Keratinocyte (primary cell): ENCODE measurements around the gene RRAGD. TPM values are rescaled to one million over a fixed set of nuclear protein-coding genes. Genes with fewer than 3 reads are reported as not detected.

ENCODE experiments used
- DNase-seq: peaks from one replicate; pipeline ENCODE4 v3.0.0-alpha.2; 2011; ENCODE audit warnings: low read depth, missing footprints, low spot score
- FAIRE-seq: peaks from 2 replicates; lab custom pipeline; 2011; peaks lifted over from hg19 to GRCh38; lab: Jason Lieb, UNC
- H2AFZ ChIP-seq: 2 replicates; pipeline ENCODE4 v1.6.0; 2012; ENCODE audit warnings: low read length, control low read depth, inconsistent platforms; ENCODE audit not compliant: control insufficient read depth
- H3K27ac ChIP-seq: 2 replicates; pipeline ENCODE4 v1.5.1; 2011; ENCODE audit warnings: low read length; ENCODE audit not compliant: control insufficient read depth, insufficient read depth
- H3K27me3 ChIP-seq: 3 replicates; pipeline ENCODE4 v1.6.0; 2011; ENCODE audit warnings: low read length; ENCODE audit not compliant: control insufficient read depth, insufficient read depth; ENCODE audit errors: extremely low read depth
- H3K36me3 ChIP-seq, 2 experiments: 2 replicates in 1 of 2; 3 replicates in 1 of 2; pipeline ENCODE4 v1.5.1; 2011; ENCODE audit warnings: low read length in 2 of 2, mild to moderate bottlenecking in 1 of 2; ENCODE audit not compliant: control insufficient read depth in 2 of 2, insufficient read depth in 2 of 2; ENCODE audit errors: extremely low read depth in 1 of 2
- H3K4me1 ChIP-seq: 3 replicates; pipeline ENCODE4 v1.5.1; 2011; ENCODE audit warnings: low read length; ENCODE audit not compliant: control insufficient read depth, insufficient read depth; ENCODE audit errors: extremely low read depth
- H3K4me2 ChIP-seq: 3 replicates; pipeline ENCODE4 v1.6.0; 2011; ENCODE audit warnings: low read depth, low read length; ENCODE audit not compliant: control insufficient read depth, insufficient read depth; ENCODE audit errors: extremely low read depth
- H3K4me3 ChIP-seq, 3 experiments: fragments of 200-600 bp in 1 of 3; sonication (generic) in 1 of 3; 2 replicates in 2 of 3; 3 replicates in 1 of 3; pipeline ENCODE4 v1.5.1; 2011 to 2016; ENCODE audit warnings: low read length in 3 of 3, mild to moderate bottlenecking in 3 of 3, control low read depth in 2 of 3, inconsistent platforms in 1 of 3, low read depth in 1 of 3, mixed read lengths in 1 of 3, mixed run types in 1 of 3, moderate library complexity in 1 of 3; ENCODE audit not compliant: control insufficient read depth in 2 of 3, insufficient read depth in 2 of 3; ENCODE audit errors: extremely low read depth in 1 of 3
- H3K79me2 ChIP-seq: 2 replicates; pipeline ENCODE4 v1.6.0; 2012; ENCODE audit warnings: low read length; ENCODE audit not compliant: control insufficient read depth, insufficient read depth
- H3K9ac ChIP-seq: 3 replicates; pipeline ENCODE4 v1.6.0; 2011; ENCODE audit warnings: low read length; ENCODE audit not compliant: control insufficient read depth, insufficient read depth; ENCODE audit errors: extremely low read depth
- H3K9me1 ChIP-seq: 3 replicates; pipeline ENCODE4 v1.6.0; 2011; ENCODE audit warnings: low read length; ENCODE audit not compliant: control insufficient read depth, insufficient read depth; ENCODE audit errors: extremely low read depth
- H3K9me3 ChIP-seq: 2 replicates; pipeline ENCODE4 v1.5.1; 2012; ENCODE audit warnings: low read depth, low read length; ENCODE audit not compliant: control insufficient read depth
- H4K20me1 ChIP-seq: 3 replicates; pipeline ENCODE4 v1.6.0; 2011; ENCODE audit warnings: low read length; ENCODE audit not compliant: control insufficient read depth, insufficient read depth; ENCODE audit errors: extremely low read depth
- EZH2 ChIP-seq: IDR thresholded peaks from one replicate; pipeline ENCODE4 v1.6.1; 2012; ENCODE audit warnings: inconsistent platforms, mild to moderate bottlenecking, low read length, moderate library complexity
- dilution Hi-C: fragments of 300-500 bp; cut with MboI; formaldehyde crosslinking; loops from one replicate; pipeline ENCODE4 v1.7.0; 2020; ENCODE audit warnings: low sequenced_read_pairs; ENCODE audit not compliant: extremely low pct_ligation_motif_present
- polyA plus RNA-seq, 5 experiments: library from polyadenylated mRNA; depleted of rRNA in 3 of 5; stranded (reverse) in 3 of 5; stranded (forward) in 1 of 5; unstranded in 1 of 5; fragments of >200 nt; gene quantifications; 1 replicate in 1 of 5; 2 replicates in 3 of 5; 3 replicates in 1 of 5; pipeline versions ENCODE4 v1.2.1 to v1.2.3, GENCODE V29; 2011 to 2012; ENCODE audit warnings: missing spikeins in 2 of 5, low read depth in 1 of 5, low replicate concordance in 1 of 5
- TF ChIP-seq, protein P1 (sequence below), 3 experiments: IDR thresholded peaks in 1 of 3; conservative IDR thresholded peaks in 1 of 3; optimal IDR thresholded peaks in 1 of 3; 2 replicates in 2 of 3; 3 replicates in 1 of 3; pipeline versions ENCODE3 to v1.5.1; 2011; ENCODE audit warnings: low read length in 3 of 3, mild to moderate bottlenecking in 3 of 3, moderate library complexity in 2 of 3, control low read depth in 1 of 3, inconsistent platforms in 1 of 3; ENCODE audit not compliant: insufficient read depth in 2 of 3; ENCODE audit errors: extremely low read depth in 1 of 3

The RRAGD gene
- polyA plus RNA-seq, 1 donor (not counting 4 experiments of a cell fraction or from before 2014, with no cell fraction given) = 0.18 TPM

GRCh38 chr6:89348372-89348771 lies 63.7 kb downstream of the RRAGD start:
- Histone ChIP-seq H3K79me2 (peaks cover 38% of the 10 kb centered on the region), H3K9me1 (no peaks in the 10 kb centered on the region), H2AFZ (no peak overlapping the region), H4K20me1 (no peaks in the 10 kb centered on the region), H3K4me2 (no peak overlapping the region), H3K9ac (no peak overlapping the region), H3K4me1 (peaks cover 11% of the 10 kb centered on the region), H3K36me3 (no peaks in the 10 kb centered on the region), H3K9me3 (no peaks in the 10 kb centered on the region), H3K27ac (no peak overlapping the region), H3K4me3 (no peak overlapping the region), H3K27me3 (no peaks in the 10 kb centered on the region)
- FAIRE-seq = no peak
- TF ChIP-seq, protein P1, sequence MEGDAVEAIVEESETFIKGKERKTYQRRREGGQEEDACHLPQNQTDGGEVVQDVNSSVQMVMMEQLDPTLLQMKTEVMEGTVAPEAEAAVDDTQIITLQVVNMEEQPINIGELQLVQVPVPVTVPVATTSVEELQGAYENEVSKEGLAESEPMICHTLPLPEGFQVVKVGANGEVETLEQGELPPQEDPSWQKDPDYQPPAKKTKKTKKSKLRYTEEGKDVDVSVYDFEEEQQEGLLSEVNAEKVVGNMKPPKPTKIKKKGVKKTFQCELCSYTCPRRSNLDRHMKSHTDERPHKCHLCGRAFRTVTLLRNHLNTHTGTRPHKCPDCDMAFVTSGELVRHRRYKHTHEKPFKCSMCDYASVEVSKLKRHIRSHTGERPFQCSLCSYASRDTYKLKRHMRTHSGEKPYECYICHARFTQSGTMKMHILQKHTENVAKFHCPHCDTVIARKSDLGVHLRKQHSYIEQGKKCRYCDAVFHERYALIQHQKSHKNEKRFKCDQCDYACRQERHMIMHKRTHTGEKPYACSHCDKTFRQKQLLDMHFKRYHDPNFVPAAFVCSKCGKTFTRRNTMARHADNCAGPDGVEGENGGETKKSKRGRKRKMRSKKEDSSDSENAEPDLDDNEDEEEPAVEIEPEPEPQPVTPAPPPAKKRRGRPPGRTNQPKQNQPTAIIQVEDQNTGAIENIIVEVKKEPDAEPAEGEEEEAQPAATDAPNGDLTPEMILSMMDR (optimal IDR thresholded peaks at IDR 0.05 in 1 of 3, IDR thresholded peaks at IDR 0.05 in 1 of 3, conservative IDR thresholded peaks at IDR 0.05 in 1 of 3; ENCODE audit: extremely low read depth in 1 of 3, insufficient read depth in 2 of 3, low read length in 3 of 3) = no peak
- TF ChIP-seq EZH2 = no peak
- dilution Hi-C loops = no loop called here
- no peak for DNase-seq

DNA sequence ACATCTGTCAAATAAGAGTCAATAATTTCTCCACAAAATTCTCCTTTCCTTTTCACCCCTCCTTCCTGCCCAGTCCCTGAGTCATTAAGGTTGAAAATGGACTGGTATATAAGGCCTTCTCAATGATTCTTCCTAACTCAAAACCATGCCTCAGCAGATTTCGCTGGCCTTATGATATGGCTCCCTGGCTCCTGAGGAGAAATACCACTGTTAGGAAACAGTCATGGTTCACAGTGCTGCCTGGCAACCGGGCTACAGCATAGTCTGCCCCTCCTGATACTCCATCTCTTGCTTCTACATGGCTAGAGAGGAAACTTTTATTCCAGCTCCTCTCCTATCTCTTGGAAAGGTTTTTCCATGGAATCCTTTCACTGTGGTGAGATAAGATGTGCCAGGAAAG lies 64.2 kb downstream of the RRAGD start:
- H3K27me3 ChIP-seq = no peaks in the 10 kb centered on the region
- no peaks in the 10 kb centered on the region for H4K20me1 ChIP-seq
- no peak overlapping the region for H3K9ac ChIP-seq
- no peak overlapping the region for H3K4me3 ChIP-seq
- no peak overlapping the region for H2AFZ ChIP-seq
- no peak for DNase-seq
- no peaks in the 10 kb centered on the region for H3K9me3 ChIP-seq
- FAIRE-seq = no peak
- TF ChIP-seq, protein P1 (optimal IDR thresholded peaks at IDR 0.05 in 1 of 3, IDR thresholded peaks at IDR 0.05 in 1 of 3, conservative IDR thresholded peaks at IDR 0.05 in 1 of 3; ENCODE audit: extremely low read depth in 1 of 3, insufficient read depth in 2 of 3, low read length in 3 of 3) = no peak
- no peak for TF ChIP-seq EZH2
- dilution Hi-C loops = no loop called here
- no peaks in the 10 kb centered on the region for H3K36me3 ChIP-seq
- no peak overlapping the region for H3K4me2 ChIP-seq
- H3K4me1 ChIP-seq = peaks cover 7% of the 10 kb centered on the region
- peaks cover 38% of the 10 kb centered on the region for H3K79me2 ChIP-seq
- H3K9me1 ChIP-seq = no peaks in the 10 kb centered on the region
- no peak overlapping the region for H3K27ac ChIP-seq
